ENCODE measurements around the gene LGALS12. TPM values are rescaled to one million over a fixed set of nuclear protein-coding genes. Genes with fewer than 3 reads are reported as not detected.

The LGALS12 gene
- total and polyA plus RNA-seq, 2 of the 13 experiments (the other 11 are each of a cell fraction or from before 2014, with no cell fraction given): not detected

GRCh38 chr11:63518548-63518947 is 12.7 kb downstream of the LGALS12 start:
- DNase-seq (ENCODE audit: low spot score) (no peak), FAIRE-seq (no peak), ATAC-seq (no peak)
- Histone ChIP-seq H3K79me2 (ENCODE audit: insufficient read depth, low read length) (no peaks in the 10 kb centered on the region), H4K20me1 (ENCODE audit: insufficient read depth, low read length) (no peaks in the 10 kb centered on the region), H3K9ac (ENCODE audit: insufficient read depth, low read depth, low read length) (no peak overlapping the region), H2AFZ (ENCODE audit: low read length) (no peak overlapping the region), H3K4me1 (ENCODE audit: insufficient read depth, low read length) (no peaks in the 10 kb centered on the region), H3K27me3 (ENCODE audit: control insufficient read depth in 1 of 2, insufficient read depth in 2 of 2, low read length in 2 of 2) (peaks cover 0 to 6% of the 10 kb centered on the region in 2 experiments; a peak in 1 of 5 replicates), H3K9me3 (ENCODE audit: low read length) (no peaks in the 10 kb centered on the region), H3K27ac (ENCODE audit: extremely low read length, insufficient read depth, low read length) (no peak overlapping the region), H3K36me3 (replicated peaks in 1 of 2; ENCODE audit: control insufficient read depth in 1 of 2, insufficient read depth in 2 of 2, low read length in 2 of 2) (no peaks in the 10 kb centered on the region), H3K4me2 (ENCODE audit: low read depth, low read length) (no peak overlapping the region), H3K4me3 (replicated peaks in 1 of 3; ENCODE audit: insufficient read depth in 1 of 3, low read depth in 2 of 3, low read length in 3 of 3) (no peak overlapping the region)
- ChIA-PET POLR2A (no interaction called here), CTCF (ENCODE audit: low intra/inter-chr PET ratio, low total read pairs) (no interaction called here)
- no peak for TF ChIP-seq ZNF234 (CRISPR knock-in tag; conservative IDR thresholded peaks at IDR 0.05)
- TF ChIP-seq, protein P1, sequence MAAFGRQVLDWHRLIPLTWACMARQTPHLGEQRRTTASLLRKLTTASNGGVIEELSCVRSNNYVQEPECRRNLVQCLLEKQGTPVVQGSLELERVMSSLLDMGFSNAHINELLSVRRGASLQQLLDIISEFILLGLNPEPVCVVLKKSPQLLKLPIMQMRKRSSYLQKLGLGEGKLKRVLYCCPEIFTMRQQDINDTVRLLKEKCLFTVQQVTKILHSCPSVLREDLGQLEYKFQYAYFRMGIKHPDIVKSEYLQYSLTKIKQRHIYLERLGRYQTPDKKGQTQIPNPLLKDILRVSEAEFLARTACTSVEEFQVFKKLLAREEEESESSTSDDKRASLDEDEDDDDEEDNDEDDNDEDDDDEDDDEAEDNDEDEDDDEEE (CRISPR knock-in tag; IDR thresholded peaks at IDR 0.05): no peak
- in situ Hi-C loops (cut with HindIII; ENCODE audit: extremely low pct_ligation_motif_present, low pct_unique_long_range_greater_than_20kb): no loop called here
- intact Hi-C loops (cut with micrococcal nuclease; ENCODE audit: unreplicated experiment): no loop called here
- no TSS peak for BruUV-seq (replicated peaks)
- 4% methylated on average over 1 of the region's 1 CpG for WGBS (ENCODE audit: low lambda C conversion rate)

GRCh38 chr11:63520606-63521170 is 14.8 kb downstream of the LGALS12 start:
- Histone ChIP-seq H2AFZ (ENCODE audit: low read length) (no peak overlapping the region), H3K27ac (ENCODE audit: extremely low read length, insufficient read depth, low read length) (no peak overlapping the region), H3K27me3 (ENCODE audit: control insufficient read depth in 1 of 2, insufficient read depth in 2 of 2, low read length in 2 of 2) (no peaks in the 10 kb centered on the region; a peak in 1 of 5 replicates), H3K36me3 (replicated peaks in 1 of 2; ENCODE audit: control insufficient read depth in 1 of 2, insufficient read depth in 2 of 2, low read length in 2 of 2) (no peaks in the 10 kb centered on the region), H3K4me1 (ENCODE audit: insufficient read depth, low read length) (no peaks in the 10 kb centered on the region), H4K20me1 (ENCODE audit: insufficient read depth, low read length) (no peaks in the 10 kb centered on the region), H3K4me2 (ENCODE audit: low read depth, low read length) (no peak overlapping the region), H3K9me3 (ENCODE audit: low read length) (no peaks in the 10 kb centered on the region; the same call in 1 of the 2 replicates), H3K9ac (ENCODE audit: insufficient read depth, low read depth, low read length) (no peak overlapping the region), H3K4me3 (replicated peaks in 1 of 3; ENCODE audit: insufficient read depth in 1 of 3, low read depth in 2 of 3, low read length in 3 of 3) (no peak overlapping the region), H3K79me2 (ENCODE audit: insufficient read depth, low read length) (no peaks in the 10 kb centered on the region)
- intact Hi-C loops (cut with micrococcal nuclease; ENCODE audit: unreplicated experiment) (no loop called here), in situ Hi-C loops (cut with HindIII; ENCODE audit: extremely low pct_ligation_motif_present, low pct_unique_long_range_greater_than_20kb) (no loop called here)
- DNase-seq (ENCODE audit: low spot score): no peak
- ATAC-seq: no peak
- no peak for TF ChIP-seq MTA3 (CRISPR knock-in tag; IDR thresholded peaks at IDR 0.05)
- no peak for TF ChIP-seq ZNF576 (CRISPR knock-in tag; IDR thresholded peaks at IDR 0.05)
- no peak for TF ChIP-seq BORCS8-MEF2B (CRISPR knock-in tag; IDR thresholded peaks at IDR 0.05)
- no peak for TF ChIP-seq ZFP36 (IDR thresholded peaks at IDR 0.05; ENCODE audit: borderline replicate concordance, low read depth, low read length, partially characterized antibody)
- no peak for TF ChIP-seq ZNF639 (CRISPR knock-in tag; conservative IDR thresholded peaks at IDR 0.05)
- no peak for TF ChIP-seq SALL2 (CRISPR knock-in tag; IDR thresholded peaks at IDR 0.05)
- no peak for TF ChIP-seq MNT (IDR thresholded peaks at IDR 0.05)
- no peak for TF ChIP-seq CHD4 (IDR thresholded peaks at IDR 0.05; ENCODE audit: borderline replicate concordance, low read length)
- no TSS peak for BruUV-seq (replicated peaks)
- no peak for FAIRE-seq
- POLR2A ChIA-PET: no interaction called here
- WGBS (ENCODE audit: low lambda C conversion rate): 25% methylated on average over 5 of the region's 5 CpGs
- CTCF ChIA-PET (ENCODE audit: low intra/inter-chr PET ratio, low total read pairs): no interaction called here
